HG03565 (cell line): ENCODE data around the gene ARHGEF26.

Experiments used
- ATAC-seq: cut with Tn5 transposase; IDR thresholded peaks from one replicate; pipeline ENCODE4 v1.9.1; 2021; ENCODE audit warnings: mild to moderate bottlenecking, moderate library complexity; ENCODE audit not compliant: unreplicated experiment

Gene ARHGEF26

DNA sequence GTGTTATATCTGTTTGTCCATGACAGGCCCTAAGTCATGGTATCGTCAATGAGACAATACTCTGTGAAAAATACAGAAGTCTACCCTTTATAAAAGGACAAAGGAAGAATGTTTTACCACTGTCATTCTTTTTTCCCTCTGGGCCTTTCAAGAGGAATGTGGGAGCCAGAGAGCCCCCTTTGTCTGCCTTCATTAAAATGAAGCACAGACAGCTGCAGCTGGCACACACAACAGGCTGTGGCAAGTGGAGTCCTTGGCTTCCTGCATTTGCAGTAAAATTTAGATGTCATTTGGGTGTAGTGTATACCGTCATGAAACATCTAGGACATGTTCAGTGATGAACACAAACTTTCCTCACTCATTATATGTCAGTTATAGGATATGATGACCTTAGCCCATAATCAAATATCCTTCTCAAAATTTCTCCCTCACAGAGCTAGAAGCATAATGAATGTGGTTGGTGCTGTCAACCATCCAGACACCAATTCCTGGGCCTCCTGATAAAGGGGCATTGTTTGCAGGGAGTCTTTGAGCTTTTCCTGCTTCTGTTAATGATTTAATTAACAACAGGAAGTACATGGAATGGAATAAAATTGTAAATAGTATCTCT lies 126.7 kb downstream of the ARHGEF26 start:
- no peak for ATAC-seq

DNA sequence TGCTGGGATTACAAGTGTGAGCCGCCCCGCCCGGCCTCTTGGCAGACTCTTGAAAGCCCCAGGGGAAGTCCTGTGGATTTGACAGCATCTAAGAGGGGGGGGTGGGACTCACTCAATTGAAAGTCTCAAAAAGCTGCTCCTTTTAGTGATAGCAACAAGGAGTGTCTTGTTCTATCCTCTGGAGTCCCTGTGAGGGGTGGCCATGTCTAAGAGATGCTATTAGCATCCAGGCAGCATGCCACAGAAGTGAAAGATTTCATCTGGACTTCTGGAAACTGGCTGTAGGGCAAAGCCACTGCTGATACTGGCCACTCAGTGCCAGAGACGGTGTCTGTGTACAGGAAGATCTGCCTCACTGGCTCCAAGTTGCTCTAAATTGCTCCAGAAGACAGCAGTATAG lies 129.1 kb downstream of the ARHGEF26 start:
- no peak for ATAC-seq

DNA sequence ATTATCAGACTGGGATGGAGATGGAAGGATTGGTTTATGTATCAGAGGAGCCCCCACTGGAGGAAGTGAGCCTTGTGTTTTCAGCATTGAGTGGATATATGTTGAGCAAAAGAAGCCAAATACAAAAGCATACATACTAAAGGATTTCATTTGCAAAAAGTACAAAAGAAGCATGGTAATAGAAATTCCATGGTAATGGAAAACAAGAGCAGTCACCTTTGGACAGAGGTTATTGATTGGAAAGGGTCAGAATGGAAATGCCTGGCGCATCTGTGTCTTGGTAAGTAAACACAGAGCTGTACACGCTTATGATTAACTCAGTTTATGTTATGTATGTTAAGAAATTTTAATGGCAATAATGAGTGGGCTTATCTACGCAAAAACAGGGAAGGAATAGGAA lies 130.4 kb downstream of the ARHGEF26 start:
- no peak for ATAC-seq

DNA sequence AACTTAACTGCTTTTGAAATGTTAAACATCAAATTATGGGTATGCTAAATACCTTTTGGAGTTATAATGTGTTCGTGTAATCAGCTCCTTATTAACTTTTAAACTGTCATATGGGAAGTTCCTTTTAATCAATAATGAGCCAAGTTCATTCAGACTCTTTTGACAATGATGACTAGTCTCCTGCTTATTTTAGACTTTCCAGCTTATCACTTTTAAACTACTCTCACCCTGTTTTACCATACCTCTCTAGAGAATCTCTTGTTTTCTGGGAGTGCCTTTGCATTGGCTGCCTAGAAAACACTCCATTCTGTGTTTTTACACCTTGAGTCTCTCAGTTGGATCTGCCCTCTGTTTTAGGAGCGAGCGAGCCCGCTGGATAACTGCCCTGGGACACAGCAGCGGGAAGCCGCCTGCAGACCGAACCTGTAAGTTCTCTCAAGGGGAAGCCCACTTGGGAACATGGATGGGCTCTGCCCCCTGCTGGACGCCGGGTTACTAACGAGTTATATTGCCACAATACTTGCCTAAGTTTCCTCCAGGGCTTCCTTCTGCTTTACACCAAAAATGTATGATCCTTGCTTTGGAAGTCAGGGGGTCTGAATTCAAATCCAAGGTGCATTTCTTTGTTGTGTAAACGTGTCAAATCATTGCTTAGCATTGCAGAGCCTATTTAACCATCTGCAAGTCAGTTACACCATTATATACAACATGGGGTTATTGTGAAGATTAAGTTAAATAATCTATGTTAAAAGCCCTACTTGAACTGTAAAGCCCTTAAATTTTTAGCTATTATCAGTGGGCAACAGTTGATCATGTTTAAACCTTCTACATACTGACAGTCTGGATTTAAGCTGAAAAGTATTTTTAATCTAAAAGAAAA lies 131.8 kb downstream of the ARHGEF26 start:
- ATAC-seq, result peak; percentile 95

DNA sequence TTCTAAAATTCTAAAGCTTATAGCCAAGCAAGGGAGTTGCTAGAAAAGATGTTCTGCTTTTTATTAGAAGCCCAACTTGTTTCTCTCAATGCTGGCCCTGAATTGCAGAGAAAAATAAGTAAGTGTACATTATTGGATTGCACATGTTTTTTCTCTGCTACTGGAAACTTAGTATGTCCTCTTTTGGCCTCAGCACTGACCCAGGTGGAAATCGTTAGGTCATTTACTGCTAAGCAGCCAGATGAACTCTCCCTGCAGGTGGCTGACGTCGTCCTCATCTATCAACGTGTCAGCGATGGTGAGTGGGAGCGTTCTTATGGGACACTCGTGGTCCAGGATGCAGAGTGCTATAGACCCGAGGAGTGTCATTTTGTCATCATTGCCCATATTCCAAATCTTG lies 133.3 kb downstream of the ARHGEF26 start:
- no peak for ATAC-seq

DNA sequence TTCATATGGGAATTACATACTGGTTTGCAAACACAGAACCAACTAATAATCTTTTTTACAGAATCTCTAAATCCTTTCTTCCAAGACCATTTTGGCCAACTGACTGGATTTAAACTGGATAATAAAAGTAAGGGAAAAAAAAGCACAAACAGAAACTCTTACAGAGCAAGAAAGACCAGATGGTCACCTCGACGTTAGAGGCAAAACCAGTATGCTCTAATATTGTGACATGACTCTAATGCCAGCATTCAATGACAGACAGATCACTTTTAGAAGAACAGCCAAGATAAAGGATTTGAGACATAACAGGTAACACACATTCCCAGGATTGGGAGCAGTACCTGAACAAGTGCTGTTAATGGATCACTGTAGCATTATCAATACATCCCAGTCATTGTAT lies 152.2 kb downstream of the ARHGEF26 start:
- ATAC-seq, result no peak

DNA sequence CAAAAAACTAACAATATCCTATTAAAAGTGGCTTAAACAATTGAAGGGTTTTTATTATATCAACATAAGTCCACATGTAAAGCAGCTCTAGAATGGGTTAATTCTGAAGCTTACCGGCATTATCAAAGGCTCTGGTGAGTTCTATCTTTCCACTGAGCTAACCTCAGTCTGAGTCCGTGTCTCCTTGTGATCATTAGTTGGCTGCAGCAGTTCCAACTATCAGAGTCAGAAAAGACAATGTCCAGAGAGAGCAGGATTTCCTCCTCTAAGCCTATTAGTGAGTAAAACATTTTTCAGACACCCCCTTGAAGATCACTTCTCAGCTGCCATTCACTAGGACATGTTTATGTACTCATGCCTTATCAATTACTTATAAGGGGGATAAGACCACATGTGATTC lies 153.2 kb downstream of the ARHGEF26 start:
- no peak for ATAC-seq

DNA sequence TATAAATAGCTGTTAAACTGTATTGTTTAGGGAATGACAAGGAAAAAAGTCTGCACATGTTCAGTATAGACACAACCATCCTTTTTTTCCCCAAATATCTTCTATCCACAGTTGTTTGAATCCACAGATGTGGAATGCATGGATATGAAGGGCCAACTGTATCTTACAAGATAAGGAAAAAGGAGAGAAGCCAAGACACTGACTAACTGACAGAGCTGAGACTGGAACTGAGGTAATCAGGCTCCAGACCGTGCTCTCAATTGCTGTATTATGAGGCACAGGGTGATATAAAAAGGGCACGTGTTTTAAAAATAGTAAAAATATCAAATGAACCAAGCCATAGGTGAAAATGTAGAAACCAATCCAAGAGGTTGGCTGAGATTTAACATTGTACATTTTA lies 154.1 kb downstream of the ARHGEF26 start:
- no peak for ATAC-seq

DNA sequence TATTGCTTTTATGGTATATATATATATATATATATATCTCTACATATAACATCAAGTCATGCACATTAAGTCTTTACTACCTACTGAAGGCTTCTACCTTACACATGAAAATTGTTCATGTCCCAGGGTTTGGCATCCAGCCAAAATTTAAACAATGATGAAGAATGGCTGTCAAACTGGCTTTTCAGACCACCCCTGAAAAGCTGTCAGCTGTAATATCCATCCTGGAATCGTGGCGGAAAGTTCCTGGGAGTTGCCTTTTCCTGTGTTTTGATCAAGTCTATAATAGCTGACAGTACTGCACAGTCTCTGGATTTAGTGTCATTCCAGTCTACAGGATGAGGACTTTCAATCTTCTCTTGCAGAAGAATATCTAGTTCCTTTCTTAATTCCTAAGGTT lies 154.8 kb downstream of the ARHGEF26 start:
- ATAC-seq, result no peak

DNA sequence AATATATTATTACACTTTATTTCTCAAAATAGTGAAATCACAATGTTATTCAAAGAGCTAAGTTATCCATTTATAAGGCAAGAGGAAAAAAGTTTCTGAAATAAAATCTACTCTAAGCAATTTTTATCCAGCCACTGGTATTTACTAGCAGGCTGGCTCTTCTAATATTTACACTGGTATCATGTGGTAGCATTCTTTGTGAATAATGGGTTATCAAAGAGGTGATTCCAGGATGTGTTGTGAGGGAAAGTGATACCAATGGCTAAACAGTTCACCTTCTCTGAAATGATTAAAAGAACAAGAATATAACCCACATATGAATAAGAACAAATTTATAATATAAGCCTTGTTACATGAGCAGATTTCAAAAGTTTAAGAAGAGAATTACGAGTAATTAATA lies 159.0 kb downstream of the ARHGEF26 start:
- ATAC-seq, result no peak

DNA sequence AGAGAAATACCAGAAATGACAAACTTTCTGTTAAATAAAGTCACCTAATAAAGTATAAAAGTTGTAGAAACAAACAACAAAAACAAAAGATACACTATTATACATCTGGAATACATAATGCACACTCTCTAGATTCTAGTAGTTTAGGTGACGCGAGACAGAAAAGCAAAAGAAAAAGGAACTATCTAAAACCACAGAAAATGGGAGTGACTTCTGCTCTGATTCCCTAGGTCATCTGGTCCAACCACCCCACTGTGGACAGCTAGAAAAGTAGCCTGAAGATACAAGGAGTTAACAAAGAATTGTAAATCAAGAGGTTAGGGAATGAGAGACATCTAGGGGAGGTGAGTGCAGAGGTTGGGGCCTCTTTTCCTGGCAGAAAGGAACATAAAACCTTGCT lies 164.0 kb downstream of the ARHGEF26 start:
- no peak for ATAC-seq

DNA sequence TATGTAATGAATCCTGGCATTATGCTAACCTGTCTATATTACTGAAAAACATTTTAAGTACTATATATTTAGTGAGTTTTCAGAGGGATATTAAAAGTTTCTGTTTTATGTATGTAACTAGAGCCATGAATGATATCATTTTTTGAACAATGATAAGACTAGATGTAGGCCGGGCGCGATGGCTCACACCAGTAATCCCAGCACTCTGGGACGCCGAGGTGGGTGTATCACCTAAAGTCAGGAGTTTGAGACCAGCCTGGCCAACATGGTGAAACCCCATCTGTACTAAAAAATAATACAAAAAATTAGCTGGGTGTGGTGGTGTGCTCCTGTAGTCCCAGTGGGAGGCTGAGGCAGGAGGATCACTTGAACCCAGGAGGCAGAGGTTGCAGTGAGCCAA lies 169.0 kb downstream of the ARHGEF26 start:
- no peak for ATAC-seq

DNA sequence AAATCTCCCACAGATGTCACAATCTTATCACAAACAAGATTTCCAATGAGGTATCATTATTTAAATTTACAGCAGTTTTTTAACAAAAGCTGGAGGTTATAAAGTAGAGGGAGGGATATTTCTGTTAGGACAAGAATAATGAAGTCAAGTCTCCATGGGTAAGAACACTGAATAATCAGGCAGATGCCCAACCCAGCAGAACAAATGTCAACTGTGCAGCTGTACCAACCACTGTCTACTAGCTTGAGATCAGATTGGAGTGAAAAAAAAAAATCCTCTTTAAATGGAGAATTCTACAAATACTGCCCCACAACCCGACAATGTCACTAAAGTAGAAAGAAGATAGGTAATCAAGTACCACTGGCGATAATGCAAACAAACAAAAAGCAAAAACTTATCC lies 172.8 kb downstream of the ARHGEF26 start:
- ATAC-seq, result no peak

DNA sequence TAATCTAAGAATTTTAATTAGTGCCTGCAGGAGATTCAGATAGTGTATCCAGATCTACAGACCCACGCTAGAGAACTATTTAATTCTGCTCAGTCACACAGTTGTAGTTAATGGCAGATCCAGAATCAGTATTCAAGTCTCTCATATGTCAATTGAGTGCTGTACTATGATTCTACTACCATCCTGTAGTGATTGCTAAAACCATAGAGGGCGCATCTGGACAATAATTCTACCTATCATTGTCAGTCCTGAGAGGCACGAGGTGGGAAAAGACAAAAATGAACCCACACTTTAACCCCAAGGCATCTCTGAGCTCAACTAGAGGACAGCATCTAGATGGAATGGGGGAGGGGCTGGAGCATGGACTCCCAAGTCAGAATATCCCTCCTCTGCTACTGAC lies 180.4 kb downstream of the ARHGEF26 start:
- ATAC-seq, result no peak

DNA sequence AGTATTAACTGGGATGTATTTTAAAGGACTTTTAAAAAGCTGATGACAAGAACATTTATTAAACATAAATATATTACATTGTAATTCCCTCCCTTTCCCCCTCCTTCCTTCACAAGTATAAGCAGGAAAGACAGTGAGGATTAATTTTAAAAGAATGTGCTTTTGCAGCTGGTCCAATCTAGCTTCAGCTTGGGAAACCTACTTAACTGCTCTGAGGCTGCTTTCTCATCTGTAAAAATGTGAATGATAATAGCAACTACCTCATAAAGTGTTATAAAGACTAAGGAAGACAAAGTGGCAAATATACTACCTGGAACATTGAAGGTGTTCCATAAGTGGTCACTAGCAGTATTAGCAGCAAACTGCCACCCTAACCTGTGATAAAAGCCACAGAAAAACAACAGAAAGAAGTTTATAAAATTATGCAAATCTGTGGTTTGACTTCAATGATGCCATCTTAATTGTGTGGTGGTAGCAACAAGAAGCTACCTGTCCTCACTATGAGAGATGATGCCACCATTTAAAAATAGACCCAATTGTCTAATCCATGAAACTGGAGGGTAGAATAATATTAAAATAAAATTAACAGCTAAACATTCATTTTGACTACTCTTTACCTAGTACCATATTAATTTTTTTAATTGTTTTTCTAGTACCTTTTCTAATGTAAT lies 183.1 kb downstream of the ARHGEF26 start:
- ATAC-seq, result no peak

DNA sequence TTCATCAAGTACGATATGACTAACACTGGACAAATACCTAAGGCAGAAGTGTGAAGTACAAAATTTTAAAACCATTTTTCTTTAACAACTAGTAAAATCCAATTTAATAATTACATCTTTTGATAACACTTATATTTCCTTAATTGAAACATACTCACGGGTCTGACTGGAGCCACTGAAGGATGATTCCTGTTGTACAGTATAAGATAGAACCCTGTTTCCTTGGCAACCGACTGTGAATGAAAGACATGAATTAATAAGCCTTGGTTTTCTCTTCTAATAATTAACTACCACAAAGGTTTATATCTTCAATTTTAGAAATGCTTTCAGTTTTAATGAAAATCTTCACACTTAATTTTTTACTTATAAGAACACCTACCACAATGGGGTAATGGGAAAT lies 183.7 kb downstream of the ARHGEF26 start:
- no peak for ATAC-seq

DNA sequence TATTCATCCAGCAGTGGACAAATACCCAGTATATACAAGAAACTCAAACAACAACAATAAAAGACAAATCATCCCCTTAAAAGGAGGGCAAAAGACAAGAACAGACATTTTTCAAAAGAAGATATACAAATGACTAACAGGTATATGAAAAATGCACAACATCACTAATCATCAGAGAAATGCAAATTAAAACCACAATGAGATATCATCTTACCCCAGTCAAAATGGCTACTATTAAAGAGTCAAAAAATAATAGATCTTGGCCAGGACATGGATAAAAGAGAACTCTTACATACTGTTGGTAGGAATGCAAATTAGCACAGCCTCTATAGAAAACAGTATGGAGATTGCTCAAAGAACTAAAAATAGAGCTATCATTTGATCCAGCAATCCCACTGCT lies 186.2 kb downstream of the ARHGEF26 start:
- no peak for ATAC-seq
